HepG2 (cell line): ENCODE results near the gene TET3. TPM values are rescaled to one million over a fixed set of nuclear protein-coding genes. Genes with fewer than 3 reads are reported as not detected.

Experiments
- KMT2A ChIP-seq: sonication (generic); formaldehyde crosslinking; IDR thresholded peaks from 2 replicates; pipeline ENCODE4 v1.4.0; 2020; ENCODE audit warnings: missing genetic modification reagents
- MED1 ChIP-seq: sonication (generic); formaldehyde crosslinking; IDR thresholded peaks from 2 replicates; pipeline ENCODE4 v1.4.0; 2020; ENCODE audit warnings: missing genetic modification reagents
- MTA1 ChIP-seq: sonication (generic); formaldehyde crosslinking; IDR thresholded peaks from 2 replicates; pipeline ENCODE4 v1.4.0; 2020; ENCODE audit warnings: missing genetic modification reagents, mild to moderate bottlenecking, borderline replicate concordance
- MTF1 ChIP-seq: sonication (generic); formaldehyde crosslinking; IDR thresholded peaks from 2 replicates; pipeline ENCODE4 v1.5.0; 2020; ENCODE audit warnings: missing genetic modification reagents
- NFE2 ChIP-seq: sonication (generic); formaldehyde crosslinking; IDR thresholded peaks from 2 replicates; pipeline ENCODE4 v1.4.0; 2020; ENCODE audit warnings: missing genetic modification reagents
- NONO ChIP-seq, 2 experiments: fragments of 450-650 bp in 1 of 2; sonication (generic) in 1 of 2; formaldehyde crosslinking in 1 of 2; IDR thresholded peaks in 1 of 2; conservative IDR thresholded peaks in 1 of 2; 2 replicates each; pipeline versions ENCODE4 v1.6.1 to v1.8.0; 2017 to 2022; ENCODE audit warnings: mild to moderate bottlenecking in 1 of 2, missing genetic modification reagents in 1 of 2, moderate library complexity in 1 of 2
- PAX8 ChIP-seq: sonication (generic); formaldehyde crosslinking; IDR thresholded peaks from 2 replicates; pipeline ENCODE4 v1.8.0; 2022; ENCODE audit warnings: mild to moderate bottlenecking, missing genetic modification reagents, borderline replicate concordance
- TBP ChIP-seq: sonication (generic); formaldehyde crosslinking; IDR thresholded peaks from 2 replicates; pipeline ENCODE4 v1.5.0; 2020; ENCODE audit warnings: missing genetic modification reagents
- ZNF124 ChIP-seq: sonication (generic); formaldehyde crosslinking; IDR thresholded peaks from 2 replicates; pipeline ENCODE4 v1.4.0; 2020; ENCODE audit warnings: missing genetic modification reagents
- ZNF446 ChIP-seq: sonication (generic); formaldehyde crosslinking; IDR thresholded peaks from 2 replicates; pipeline ENCODE4 v1.5.0; 2020; ENCODE audit warnings: mild to moderate bottlenecking, missing genetic modification reagents
- ZNF550 ChIP-seq: sonication (generic); formaldehyde crosslinking; IDR thresholded peaks from 2 replicates; pipeline ENCODE4 v1.4.0; 2020; ENCODE audit warnings: mild to moderate bottlenecking, missing genetic modification reagents, borderline replicate concordance
- ZNF768 ChIP-seq: sonication (generic); formaldehyde crosslinking; IDR thresholded peaks from 2 replicates; pipeline ENCODE4 v1.4.0; 2020; ENCODE audit warnings: missing genetic modification reagents
- ZNF790 ChIP-seq: sonication (generic); formaldehyde crosslinking; IDR thresholded peaks from 2 replicates; pipeline ENCODE4 v1.8.0; 2022; ENCODE audit warnings: missing genetic modification reagents, mild to moderate bottlenecking, borderline replicate concordance
- ZNF891 ChIP-seq: sonication (generic); formaldehyde crosslinking; IDR thresholded peaks from 2 replicates; pipeline ENCODE4 v1.5.0; 2020; ENCODE audit warnings: mild to moderate bottlenecking, missing genetic modification reagents
- polyA plus RNA-seq, 8 experiments: library from polyadenylated mRNA; depleted of rRNA in 3 of 8; stranded (reverse) in 7 of 8; unstranded in 1 of 8; fragments of >200 nt; fragmentation: Illumina TruSeq in 4 of 8; extraction: Trizol in 4 of 8; gene quantifications; 2 replicates each; pipeline versions ENCODE4 v1.2.1 to v1.2.3, GENCODE V29; 2011 to 2016; ENCODE audit warnings: low read depth in 4 of 8, missing spikeins in 1 of 8, mixed read lengths in 1 of 8; ENCODE audit not compliant: insufficient read depth in 1 of 8
- total RNA-seq, 5 experiments: library from RNA; depleted of rRNA; stranded (reverse); fragments of >200 nt; fragmentation: Illumina TruSeq; extraction: Trizol; gene quantifications; 2 replicates each; pipeline ENCODE4 v1.2.3, GENCODE V29; 2016; ENCODE audit warnings: low read depth in 1 of 5
- TF ChIP-seq, protein P1 (sequence below): sonication (generic); formaldehyde crosslinking; IDR thresholded peaks from 2 replicates; pipeline ENCODE4 v1.8.1; 2022; ENCODE audit warnings: mild to moderate bottlenecking, missing genetic modification reagents
- TF ChIP-seq, protein P2 (sequence below): sonication (generic); formaldehyde crosslinking; IDR thresholded peaks from 2 replicates; pipeline ENCODE4 v1.5.1; 2020; ENCODE audit warnings: missing genetic modification reagents, mild to moderate bottlenecking, borderline replicate concordance
- TF ChIP-seq, protein P3 (sequence below): sonication (generic); formaldehyde crosslinking; conservative IDR thresholded peaks from 2 replicates; pipeline ENCODE4 v1.8.0; 2022; ENCODE audit warnings: mild to moderate bottlenecking, moderate library complexity, missing genetic modification reagents
- TF ChIP-seq, protein P4 (sequence below): sonication (generic); formaldehyde crosslinking; IDR thresholded peaks from 2 replicates; pipeline ENCODE4 v1.5.1; 2020; ENCODE audit warnings: mild to moderate bottlenecking, missing genetic modification reagents, moderate library complexity

TET3 gene
- total and polyA plus RNA-seq, 2 of the 13 experiments (the other 11 are each of a cell fraction or from before 2014, with no cell fraction given): 4.3 to 6.8 TPM

DNA sequence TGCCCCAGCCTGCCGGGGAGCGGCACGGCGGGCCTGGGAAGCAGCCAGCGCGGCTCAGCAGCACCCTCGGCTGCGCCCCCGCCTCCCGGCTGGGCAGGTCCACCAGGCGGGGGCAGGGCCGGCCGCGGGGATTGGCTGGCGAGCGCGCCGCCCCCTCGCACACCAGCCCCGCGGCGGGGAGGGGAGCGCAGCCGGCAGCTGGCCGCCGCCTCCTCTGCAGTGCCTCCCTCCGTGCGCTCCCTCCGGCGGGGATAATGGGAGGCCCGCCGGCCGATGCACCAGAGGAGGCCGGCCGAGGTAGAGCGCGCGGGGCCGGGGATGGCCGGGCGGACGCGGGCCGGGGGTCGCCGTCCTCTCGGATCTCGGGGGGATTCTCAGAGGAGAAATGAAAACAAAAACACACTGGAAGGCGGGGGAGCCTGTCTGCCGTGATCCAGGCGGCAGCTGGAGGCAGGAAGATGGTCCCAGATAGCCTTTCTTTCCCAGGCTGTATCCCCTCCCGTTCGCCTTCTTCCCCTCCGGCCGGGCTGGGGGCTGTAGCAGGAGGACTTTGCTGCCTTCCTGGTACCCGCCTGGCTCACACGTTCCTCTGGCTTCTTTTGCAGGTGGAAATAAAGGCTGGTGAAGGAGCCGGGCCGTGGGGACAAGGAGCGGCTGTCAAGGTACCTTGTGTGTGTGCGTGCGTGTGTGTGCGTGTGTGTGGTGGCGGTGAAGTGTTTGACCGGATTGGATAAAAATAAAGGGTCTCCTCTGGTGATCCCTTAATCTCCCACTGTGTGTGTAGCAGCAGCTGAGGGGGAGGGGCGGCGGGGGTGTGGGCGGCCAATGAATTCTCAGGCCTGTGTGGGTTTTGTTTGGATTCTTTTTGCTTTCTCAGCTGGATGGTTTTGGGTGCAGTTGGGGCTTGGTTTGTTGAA, 18.1 kb downstream of the TET3 start (continued):
- no peak; the same call in 1 of the 2 replicates for TF ChIP-seq MTA1 (CRISPR knock-in tag)
- no peak for TF ChIP-seq ZNF790
- TF ChIP-seq, protein P1, sequence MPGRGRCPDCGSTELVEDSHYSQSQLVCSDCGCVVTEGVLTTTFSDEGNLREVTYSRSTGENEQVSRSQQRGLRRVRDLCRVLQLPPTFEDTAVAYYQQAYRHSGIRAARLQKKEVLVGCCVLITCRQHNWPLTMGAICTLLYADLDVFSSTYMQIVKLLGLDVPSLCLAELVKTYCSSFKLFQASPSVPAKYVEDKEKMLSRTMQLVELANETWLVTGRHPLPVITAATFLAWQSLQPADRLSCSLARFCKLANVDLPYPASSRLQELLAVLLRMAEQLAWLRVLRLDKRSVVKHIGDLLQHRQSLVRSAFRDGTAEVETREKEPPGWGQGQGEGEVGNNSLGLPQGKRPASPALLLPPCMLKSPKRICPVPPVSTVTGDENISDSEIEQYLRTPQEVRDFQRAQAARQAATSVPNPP (CRISPR knock-in tag): no peak
- no peak for TF ChIP-seq NONO (IDR thresholded peaks at IDR 0.05)
- no peak for TF ChIP-seq NONO (CRISPR knock-in tag; conservative IDR thresholded peaks at IDR 0.05)
- TF ChIP-seq MED1 (CRISPR knock-in tag): no peak
- TF ChIP-seq, protein P2, sequence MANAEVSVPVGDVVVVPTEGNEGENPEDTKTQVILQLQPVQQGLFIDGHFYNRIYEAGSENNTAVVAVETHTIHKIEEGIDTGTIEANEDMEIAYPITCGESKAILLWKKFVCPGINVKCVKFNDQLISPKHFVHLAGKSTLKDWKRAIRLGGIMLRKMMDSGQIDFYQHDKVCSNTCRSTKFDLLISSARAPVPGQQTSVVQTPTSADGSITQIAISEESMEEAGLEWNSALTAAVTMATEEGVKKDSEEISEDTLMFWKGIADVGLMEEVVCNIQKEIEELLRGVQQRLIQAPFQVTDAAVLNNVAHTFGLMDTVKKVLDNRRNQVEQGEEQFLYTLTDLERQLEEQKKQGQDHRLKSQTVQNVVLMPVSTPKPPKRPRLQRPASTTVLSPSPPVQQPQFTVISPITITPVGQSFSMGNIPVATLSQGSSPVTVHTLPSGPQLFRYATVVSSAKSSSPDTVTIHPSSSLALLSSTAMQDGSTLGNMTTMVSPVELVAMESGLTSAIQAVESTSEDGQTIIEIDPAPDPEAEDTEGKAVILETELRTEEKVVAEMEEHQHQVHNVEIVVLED (CRISPR knock-in tag): no peak
- no peak for TF ChIP-seq ZNF550 (CRISPR knock-in tag)
- TF ChIP-seq, protein P3, sequence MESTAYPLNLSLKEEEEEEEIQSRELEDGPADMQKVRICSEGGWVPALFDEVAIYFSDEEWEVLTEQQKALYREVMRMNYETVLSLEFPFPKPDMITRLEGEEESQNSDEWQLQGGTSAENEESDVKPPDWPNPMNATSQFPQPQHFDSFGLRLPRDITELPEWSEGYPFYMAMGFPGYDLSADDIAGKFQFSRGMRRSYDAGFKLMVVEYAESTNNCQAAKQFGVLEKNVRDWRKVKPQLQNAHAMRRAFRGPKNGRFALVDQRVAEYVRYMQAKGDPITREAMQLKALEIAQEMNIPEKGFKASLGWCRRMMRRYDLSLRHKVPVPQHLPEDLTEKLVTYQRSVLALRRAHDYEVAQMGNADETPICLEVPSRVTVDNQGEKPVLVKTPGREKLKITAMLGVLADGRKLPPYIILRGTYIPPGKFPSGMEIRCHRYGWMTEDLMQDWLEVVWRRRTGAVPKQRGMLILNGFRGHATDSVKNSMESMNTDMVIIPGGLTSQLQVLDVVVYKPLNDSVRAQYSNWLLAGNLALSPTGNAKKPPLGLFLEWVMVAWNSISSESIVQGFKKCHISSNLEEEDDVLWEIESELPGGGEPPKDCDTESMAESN (CRISPR knock-in tag): no peak
- no peak for TF ChIP-seq ZNF891
- TF ChIP-seq, protein P4, sequence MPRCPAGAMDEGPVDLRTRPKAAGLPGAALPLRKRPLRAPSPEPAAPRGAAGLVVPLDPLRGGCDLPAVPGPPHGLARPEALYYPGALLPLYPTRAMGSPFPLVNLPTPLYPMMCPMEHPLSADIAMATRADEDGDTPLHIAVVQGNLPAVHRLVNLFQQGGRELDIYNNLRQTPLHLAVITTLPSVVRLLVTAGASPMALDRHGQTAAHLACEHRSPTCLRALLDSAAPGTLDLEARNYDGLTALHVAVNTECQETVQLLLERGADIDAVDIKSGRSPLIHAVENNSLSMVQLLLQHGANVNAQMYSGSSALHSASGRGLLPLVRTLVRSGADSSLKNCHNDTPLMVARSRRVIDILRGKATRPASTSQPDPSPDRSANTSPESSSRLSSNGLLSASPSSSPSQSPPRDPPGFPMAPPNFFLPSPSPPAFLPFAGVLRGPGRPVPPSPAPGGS (CRISPR knock-in tag): peak; percentile 81; the same call in 1 of the 2 replicates
- 0 out of 2 replicates have a peak, but pooled peaks have one; percentile 32 for TF ChIP-seq ZNF446
- no peak for TF ChIP-seq NFE2 (CRISPR knock-in tag)
- TF ChIP-seq ZNF768 (CRISPR knock-in tag): no peak
- no peak for TF ChIP-seq TBP (CRISPR knock-in tag)
- TF ChIP-seq MTF1 (CRISPR knock-in tag): no peak
- TF ChIP-seq ZNF124 (CRISPR knock-in tag): no peak
- peak; percentile 60; the same call in 1 of the 2 replicates for TF ChIP-seq KMT2A (CRISPR knock-in tag)
- no peak for TF ChIP-seq PAX8
